NB4 (cell line): ENCODE data around the gene EN2.

ENCODE experiments used
- CTCF ChIP-seq: IDR thresholded peaks from one replicate; pipeline ENCODE4 v1.5.1; 2012; ENCODE audit warnings: low read depth, low read length
- POLR2A ChIP-seq: IDR thresholded peaks from 2 replicates; pipeline ENCODE4 v1.6.1; 2011; ENCODE audit warnings: mild to moderate bottlenecking; ENCODE audit not compliant: insufficient read length; ENCODE audit errors: extremely low read depth

DNA sequence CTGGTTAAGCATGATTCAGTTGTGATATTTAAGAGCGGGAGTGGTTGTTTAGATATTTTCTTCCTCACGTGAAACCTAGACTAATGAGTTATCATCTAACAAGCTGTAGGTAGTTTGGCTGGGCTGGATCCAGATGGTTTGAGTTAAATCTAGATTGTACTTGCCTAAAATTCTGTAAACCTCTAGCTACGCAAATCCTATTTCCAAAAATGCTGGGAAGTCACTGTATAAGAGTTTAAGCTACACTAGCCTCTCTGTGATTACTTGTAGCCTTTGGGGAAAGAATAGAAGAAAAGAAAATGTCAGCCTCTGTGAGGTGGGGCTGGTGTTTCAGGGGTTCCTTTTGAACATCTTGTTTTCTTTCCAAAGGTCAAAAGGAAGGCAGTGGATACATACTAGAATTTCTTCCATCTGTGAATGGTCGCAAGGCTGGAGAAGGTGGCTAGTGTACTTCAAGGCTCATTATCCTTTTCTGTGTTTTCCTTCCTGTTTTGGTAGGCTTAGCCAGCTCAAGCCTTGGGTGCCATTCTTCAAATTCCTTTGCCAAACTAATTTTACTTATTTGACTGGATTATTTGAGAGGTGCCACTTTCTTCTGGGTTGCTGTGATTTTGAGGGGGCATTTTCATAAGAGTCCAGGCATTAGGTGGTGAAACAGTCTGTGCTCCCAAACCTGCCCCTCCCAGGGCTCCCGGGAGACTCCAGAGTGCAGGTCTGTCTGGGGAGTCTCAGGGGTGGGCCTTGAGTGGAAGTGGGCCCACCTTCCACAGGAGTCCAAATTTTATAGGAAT, 5.2 kb upstream of the EN2 start:
- TF ChIP-seq CTCF (no peak), POLR2A (no peak)
